ENCODE results near the gene SNX15. TPM values are rescaled to one million over a fixed set of nuclear protein-coding genes. Genes with fewer than 3 reads are reported as not detected.

SNX15 gene
- total RNA-seq, 2 donors from 2014 or later = 14.2 to 16.4 TPM

GRCh38 chr11:65042891-65043290, 15.7 kb downstream of the SNX15 start:
- H3K4me3 ChIP-seq (ENCODE audit: low read length) = peak overlapping the region; percentile 84
- peaks cover 3% of the 10 kb centered on the region for H3K4me1 Mint-ChIP-seq
- no peak for TF ChIP-seq CTCF (conservative IDR thresholded peaks at IDR 0.05)
- H3K4me3 Mint-ChIP-seq = peak overlapping the region; percentile 77
- H3K9me3 ChIP-seq (ENCODE audit: control insufficient read depth, low read length) = no peaks in the 10 kb centered on the region
- no peak for DNase-seq
- 94 to 95% methylated on average over 5 to 6 of the region's 6 CpGs for WGBS, 2 experiments (ENCODE audit: insufficient coverage in 1 of 2, insufficient read length in 1 of 2)
- H3K27ac Mint-ChIP-seq = no peak overlapping the region
- no peaks in the 10 kb centered on the region for H3K27me3 ChIP-seq (ENCODE audit: control insufficient read depth, insufficient read depth, low read length, poor library complexity, severe bottlenecking)
- no peak overlapping the region for H3K9ac ChIP-seq (ENCODE audit: extremely low read depth, low read length, poor library complexity, severe bottlenecking)
- H3K36me3 ChIP-seq (ENCODE audit: control insufficient read depth, insufficient read depth, low read length) = peaks cover 12% of the 10 kb centered on the region
- H3K27ac ChIP-seq (ENCODE audit: low read depth, low read length) = no peak overlapping the region
- no peaks in the 10 kb centered on the region for H3K9me3 Mint-ChIP-seq
- no peaks in the 10 kb centered on the region for H3K4me1 ChIP-seq (ENCODE audit: control insufficient read depth, insufficient read depth, low read length)
- peaks cover 15% of the 10 kb centered on the region for H3K36me3 Mint-ChIP-seq (ENCODE audit: low read depth)
- H3K27me3 Mint-ChIP-seq (ENCODE audit: insufficient read depth) = peaks cover 4% of the 10 kb centered on the region

DNA sequence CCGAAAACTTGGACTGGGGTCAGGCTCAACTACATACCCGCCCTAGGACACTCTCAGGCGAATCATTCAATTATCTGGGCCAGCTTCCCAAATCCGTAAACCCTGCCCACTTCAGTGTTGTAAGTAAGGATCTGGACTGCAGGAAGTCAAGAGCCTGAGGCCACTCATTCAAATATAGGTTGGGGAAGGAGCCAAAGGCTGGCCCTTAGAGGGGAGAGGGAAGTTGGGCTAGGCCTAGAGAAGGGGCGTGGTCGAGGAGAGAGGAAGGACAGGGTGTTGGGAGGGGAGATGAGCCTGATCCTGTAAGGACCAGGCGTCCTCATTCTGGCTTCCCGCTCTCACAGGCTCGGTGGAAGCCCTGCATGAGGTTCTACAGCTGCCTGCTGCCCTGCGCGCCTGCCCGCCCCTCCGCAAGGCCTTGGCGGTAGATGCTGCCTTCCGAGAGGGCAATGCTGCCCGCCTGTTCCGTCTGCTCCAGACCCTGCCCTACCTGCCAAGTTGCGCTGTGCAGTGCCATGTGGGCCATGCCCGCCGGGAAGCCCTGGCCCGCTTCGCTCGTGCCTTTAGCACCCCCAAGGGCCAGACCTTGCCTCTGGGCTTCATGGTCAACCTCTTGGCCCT, 16.8 kb downstream of the SNX15 start:
- no peaks in the 10 kb centered on the region for H3K9me3 Mint-ChIP-seq
- H3K4me1 ChIP-seq (ENCODE audit: control insufficient read depth, insufficient read depth, low read length) = no peaks in the 10 kb centered on the region
- H3K36me3 ChIP-seq (ENCODE audit: control insufficient read depth, insufficient read depth, low read length) = peaks cover 7% of the 10 kb centered on the region
- no peak overlapping the region for H3K9ac ChIP-seq (ENCODE audit: extremely low read depth, low read length, poor library complexity, severe bottlenecking)
- H3K4me3 ChIP-seq (ENCODE audit: low read length) = no peak overlapping the region
- H3K4me1 Mint-ChIP-seq = peaks cover 6% of the 10 kb centered on the region
- peaks cover 10% of the 10 kb centered on the region for H3K36me3 Mint-ChIP-seq (ENCODE audit: low read depth)
- DNase-seq = no peak
- H3K9me3 ChIP-seq (ENCODE audit: control insufficient read depth, low read length) = no peaks in the 10 kb centered on the region
- TF ChIP-seq CTCF (conservative IDR thresholded peaks at IDR 0.05) = no peak
- no peak overlapping the region for H3K27ac ChIP-seq (ENCODE audit: low read depth, low read length)
- no peaks in the 10 kb centered on the region for H3K27me3 ChIP-seq (ENCODE audit: control insufficient read depth, insufficient read depth, low read length, poor library complexity, severe bottlenecking)
- no peak overlapping the region for H3K4me3 Mint-ChIP-seq
- H3K27me3 Mint-ChIP-seq (ENCODE audit: insufficient read depth) = peaks cover 9% of the 10 kb centered on the region
- no peak overlapping the region for H3K27ac Mint-ChIP-seq
- 95 to 97% methylated on average over 22 to 23 of the region's 23 CpGs for WGBS, 2 experiments (ENCODE audit: insufficient coverage in 1 of 2, insufficient read length in 1 of 2)

DNA sequence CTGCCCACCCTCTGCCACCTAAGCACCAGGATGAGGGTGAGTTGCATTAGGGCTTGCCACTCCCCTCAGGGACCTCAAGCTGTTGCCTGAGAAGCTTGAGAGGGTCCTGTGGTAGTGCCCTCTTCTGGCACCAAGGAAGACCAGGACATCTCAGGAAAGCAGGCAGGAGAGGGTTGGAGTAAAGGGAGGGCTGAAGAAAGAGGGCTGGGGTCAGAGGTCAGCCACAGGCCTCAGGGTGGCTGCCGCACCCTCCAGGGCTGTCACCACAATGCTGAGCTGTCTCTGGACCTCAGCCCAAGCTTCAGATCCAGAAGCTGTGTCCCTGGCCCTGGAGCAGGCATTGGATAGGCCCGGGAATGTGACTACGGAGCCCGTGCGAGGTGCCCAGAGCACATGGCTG, 17.8 kb downstream of the SNX15 start:
- Histone ChIP-seq H3K36me3 (ENCODE audit: control insufficient read depth, insufficient read depth, low read length) (peaks cover 7% of the 10 kb centered on the region), H3K9me3 (ENCODE audit: control insufficient read depth, low read length) (no peaks in the 10 kb centered on the region), H3K4me1 (ENCODE audit: control insufficient read depth, insufficient read depth, low read length) (no peaks in the 10 kb centered on the region), H3K27ac (ENCODE audit: low read depth, low read length) (no peak overlapping the region), H3K4me3 (ENCODE audit: low read length) (no peak overlapping the region), H3K27me3 (ENCODE audit: control insufficient read depth, insufficient read depth, low read length, poor library complexity, severe bottlenecking) (no peaks in the 10 kb centered on the region), H3K9ac (ENCODE audit: extremely low read depth, low read length, poor library complexity, severe bottlenecking) (no peak overlapping the region)
- H3K27me3 Mint-ChIP-seq (ENCODE audit: insufficient read depth) = peaks cover 9% of the 10 kb centered on the region
- H3K9me3 Mint-ChIP-seq = no peaks in the 10 kb centered on the region
- H3K4me1 Mint-ChIP-seq = peaks cover 6% of the 10 kb centered on the region
- H3K36me3 Mint-ChIP-seq (ENCODE audit: low read depth) = peaks cover 10% of the 10 kb centered on the region
- TF ChIP-seq CTCF (conservative IDR thresholded peaks at IDR 0.05) = no peak
- no peak overlapping the region for H3K4me3 Mint-ChIP-seq
- H3K27ac Mint-ChIP-seq = no peak overlapping the region
- WGBS, 2 experiments (ENCODE audit: insufficient coverage in 1 of 2, insufficient read length in 1 of 2) = 87 to 98% methylated on average over 5 of the region's 5 CpGs
- no peak for DNase-seq

All from endodermal cell (in vitro differentiated cells).